ENCODE data around the gene NIN.

- TF ChIP-seq, protein P1, sequence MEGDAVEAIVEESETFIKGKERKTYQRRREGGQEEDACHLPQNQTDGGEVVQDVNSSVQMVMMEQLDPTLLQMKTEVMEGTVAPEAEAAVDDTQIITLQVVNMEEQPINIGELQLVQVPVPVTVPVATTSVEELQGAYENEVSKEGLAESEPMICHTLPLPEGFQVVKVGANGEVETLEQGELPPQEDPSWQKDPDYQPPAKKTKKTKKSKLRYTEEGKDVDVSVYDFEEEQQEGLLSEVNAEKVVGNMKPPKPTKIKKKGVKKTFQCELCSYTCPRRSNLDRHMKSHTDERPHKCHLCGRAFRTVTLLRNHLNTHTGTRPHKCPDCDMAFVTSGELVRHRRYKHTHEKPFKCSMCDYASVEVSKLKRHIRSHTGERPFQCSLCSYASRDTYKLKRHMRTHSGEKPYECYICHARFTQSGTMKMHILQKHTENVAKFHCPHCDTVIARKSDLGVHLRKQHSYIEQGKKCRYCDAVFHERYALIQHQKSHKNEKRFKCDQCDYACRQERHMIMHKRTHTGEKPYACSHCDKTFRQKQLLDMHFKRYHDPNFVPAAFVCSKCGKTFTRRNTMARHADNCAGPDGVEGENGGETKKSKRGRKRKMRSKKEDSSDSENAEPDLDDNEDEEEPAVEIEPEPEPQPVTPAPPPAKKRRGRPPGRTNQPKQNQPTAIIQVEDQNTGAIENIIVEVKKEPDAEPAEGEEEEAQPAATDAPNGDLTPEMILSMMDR (IDR thresholded peaks at IDR 0.05) = no peak
- TF ChIP-seq POLR2A (IDR thresholded peaks at IDR 0.05) = no peak
These were observed 71.0 kb downstream of the NIN start for GRCh38 chr14:50759800-50760543.

Measured in lower leg skin (tissue), 3 donors.